Activated CD4-positive, alpha-beta memory T cell treated with anti-CD3 and anti-CD28 coated beads, Interleukin-2, amount 10 ng/mL, durations not matched to agents 7 days and 5 days (primary cell): ENCODE results near the gene MOV10L1. TPM values are rescaled to one million over a fixed set of nuclear protein-coding genes. Genes with fewer than 3 reads are reported as not detected.
"Not testable (repeated sequence)": the region's sequence is repeated elsewhere in the genome, so short reads cannot be mapped to it uniquely, and the experiment has no call there.

Experiments used
- CTCF ChIA-PET: fragments of 350-600 bp; sonication (Branson Sonifier 250); formaldehyde crosslinking; loops from one replicate; lab custom pipeline; 2021; ENCODE audit warnings: antibody characterized with exemption, inconsistent platforms; lab: Charles Lee
- POLR2A ChIA-PET: fragments of 350-600 bp; sonication (Branson Sonifier 250); formaldehyde crosslinking; loops from one replicate; lab custom pipeline; 2021; ENCODE audit warnings: antibody characterized with exemption; lab: Charles Lee
- DNase-seq: peaks from one replicate; pipeline ENCODE4 v3.0.0-alpha.2; 2020
- H3K27ac Mint-ChIP-seq: one replicate; pipeline ENCODE4 v1.8.0; 2021; ENCODE audit warnings: mild to moderate bottlenecking, mixed read lengths
- H3K27me3 Mint-ChIP-seq: one replicate; pipeline ENCODE4 v1.8.0; 2021; ENCODE audit warnings: mixed read lengths
- H3K36me3 Mint-ChIP-seq: one replicate; pipeline ENCODE4 v1.8.0; 2021; ENCODE audit warnings: low read depth, mixed read lengths
- H3K4me1 Mint-ChIP-seq: one replicate; pipeline ENCODE4 v1.8.0; 2021; ENCODE audit warnings: mixed read lengths
- H3K4me3 Mint-ChIP-seq: one replicate; pipeline ENCODE4 v1.8.0; 2021; ENCODE audit warnings: mild to moderate bottlenecking, mixed read lengths
- H3K9me3 Mint-ChIP-seq: one replicate; pipeline ENCODE4 v1.8.0; 2021; ENCODE audit warnings: mixed read lengths
- total RNA-seq, 2 experiments: library from RNA; stranded (reverse); gene quantifications; one replicate each; pipeline ENCODE4 v1.2.3, GENCODE V29; 2021

Gene MOV10L1
- total RNA-seq, 2 experiments from 2014 or later, result not detected

DNA sequence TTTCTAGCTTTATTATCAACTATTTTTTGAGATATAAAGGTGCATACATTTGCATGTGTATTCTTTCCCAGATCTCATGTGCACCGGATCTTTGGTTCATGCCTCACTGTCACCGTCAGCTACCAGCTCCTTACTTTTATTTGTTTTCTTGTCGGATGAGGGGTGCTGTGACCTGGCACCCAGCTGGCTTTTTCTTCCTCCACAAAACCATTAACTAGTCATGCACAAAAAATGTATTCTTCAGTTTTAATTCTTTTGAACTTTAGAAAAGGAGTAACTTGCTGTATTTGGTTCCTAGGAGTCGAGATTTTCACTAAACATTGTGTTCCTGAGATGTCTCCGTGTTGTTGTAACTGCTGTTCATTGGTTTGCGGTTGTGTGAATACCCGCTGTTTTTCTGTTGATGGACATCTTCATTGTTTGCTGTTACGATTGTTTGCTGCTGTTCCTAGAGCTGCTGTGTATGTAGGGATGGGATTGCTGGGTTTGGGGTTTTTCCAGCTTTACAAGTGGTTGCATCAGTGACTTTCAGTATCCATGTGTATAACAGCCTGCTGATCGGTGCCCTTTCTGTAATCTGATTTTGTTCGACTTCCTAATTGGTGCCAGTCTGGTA is 39.4 kb downstream of the MOV10L1 start:
- Mint-ChIP-seq H3K9me3 (no peaks in the 10 kb centered on the region), H3K27ac (no peak overlapping the region), H3K4me3 (no peak overlapping the region), H3K36me3 (no peaks in the 10 kb centered on the region), H3K4me1 (no peaks in the 10 kb centered on the region), H3K27me3 (peaks cover 38% of the 10 kb centered on the region)
- no peak for DNase-seq
- ChIA-PET POLR2A (no interaction called here), CTCF (interaction anchor here (2.2 kb wide), 1 partner anchor 20 kb away, joined by 7 read pairs; no protein-coding TSS in a partner anchor)

DNA sequence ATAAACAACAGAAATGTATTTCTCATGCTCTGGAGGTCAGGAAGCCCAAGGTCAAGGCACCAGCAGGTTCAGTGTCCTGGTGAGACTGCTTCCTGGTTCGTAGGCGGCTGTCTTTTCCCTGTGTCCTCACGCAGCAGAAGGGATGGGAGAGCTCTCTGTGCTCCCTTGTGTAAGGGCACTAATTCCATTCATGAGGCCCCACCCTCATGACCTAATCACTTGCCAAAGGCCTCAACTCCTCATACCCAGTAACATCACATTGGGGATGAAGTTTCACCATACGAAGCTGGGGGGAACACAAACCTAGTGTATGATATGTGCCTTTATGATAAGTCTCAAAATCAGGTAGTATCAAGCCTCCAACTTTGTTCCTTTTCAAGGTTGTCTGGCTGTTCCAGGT is 42.1 kb downstream of the MOV10L1 start:
- no peak overlapping the region for H3K27ac Mint-ChIP-seq
- no peak for DNase-seq
- ChIA-PET POLR2A (no interaction called here), CTCF (no interaction called here)
- H3K4me1 Mint-ChIP-seq, result no peaks in the 10 kb centered on the region
- H3K27me3 Mint-ChIP-seq, result peaks cover 38% of the 10 kb centered on the region
- no peaks in the 10 kb centered on the region for H3K36me3 Mint-ChIP-seq
- H3K9me3 Mint-ChIP-seq, result no peaks in the 10 kb centered on the region
- H3K4me3 Mint-ChIP-seq, result no peak overlapping the region

DNA sequence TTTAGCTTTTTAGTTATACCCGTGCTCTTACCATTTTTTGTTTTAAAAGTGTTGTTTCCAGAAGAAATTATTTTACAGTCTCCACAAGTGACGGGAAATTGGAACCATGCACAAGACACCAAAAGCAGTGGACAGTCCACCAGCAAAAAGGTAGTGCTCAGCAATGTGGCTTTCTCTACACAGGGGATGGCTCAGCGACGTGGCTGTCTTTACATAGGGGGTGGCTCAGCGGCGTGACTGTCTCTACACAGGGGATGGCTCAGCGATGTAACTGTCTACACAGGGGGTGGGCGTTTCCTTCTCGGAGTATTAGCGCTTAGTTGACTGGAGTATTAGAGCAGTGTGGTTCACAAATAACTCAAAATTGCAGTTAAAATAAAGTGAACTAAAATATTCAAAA is 44.7 kb downstream of the MOV10L1 start:
- Mint-ChIP-seq H3K36me3 (no peaks in the 10 kb centered on the region), H3K4me3 (no peak overlapping the region), H3K27ac (no peak overlapping the region), H3K27me3 (peaks cover 35% of the 10 kb centered on the region), H3K4me1 (no peaks in the 10 kb centered on the region), H3K9me3 (no peaks in the 10 kb centered on the region)
- CTCF ChIA-PET, result no interaction called here
- POLR2A ChIA-PET, result no interaction called here
- DNase-seq, result no peak

DNA sequence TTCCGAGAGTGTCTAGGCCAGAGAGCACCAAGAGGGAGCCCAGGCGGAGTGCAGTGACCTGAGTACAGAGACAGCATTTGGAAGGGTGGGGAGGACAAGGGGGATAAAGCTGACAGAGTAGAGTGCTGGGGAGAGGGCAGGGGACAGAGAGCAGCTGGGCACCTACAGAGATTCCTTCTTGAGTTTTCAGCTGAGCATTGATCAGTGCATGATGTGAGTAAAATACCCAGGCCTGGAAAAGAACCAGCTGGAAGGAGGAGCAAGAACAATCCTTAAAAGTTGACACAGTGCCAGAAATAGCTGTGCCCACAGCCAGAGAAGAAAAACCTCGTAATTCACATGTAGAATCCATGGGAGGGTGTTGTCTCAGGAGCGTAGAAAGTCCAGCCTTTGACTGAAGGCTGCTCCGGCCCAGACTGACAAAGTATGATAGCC is 46.8 kb downstream of the MOV10L1 start:
- POLR2A ChIA-PET, result no interaction called here
- H3K27me3 Mint-ChIP-seq, result peaks cover 30% of the 10 kb centered on the region
- H3K4me1 Mint-ChIP-seq, result peaks cover 2% of the 10 kb centered on the region
- H3K4me3 Mint-ChIP-seq, result no peak overlapping the region
- no peaks in the 10 kb centered on the region for H3K36me3 Mint-ChIP-seq
- DNase-seq, result no peak
- CTCF ChIA-PET, result no interaction called here
- no peak overlapping the region for H3K27ac Mint-ChIP-seq
- H3K9me3 Mint-ChIP-seq, result no peaks in the 10 kb centered on the region

DNA sequence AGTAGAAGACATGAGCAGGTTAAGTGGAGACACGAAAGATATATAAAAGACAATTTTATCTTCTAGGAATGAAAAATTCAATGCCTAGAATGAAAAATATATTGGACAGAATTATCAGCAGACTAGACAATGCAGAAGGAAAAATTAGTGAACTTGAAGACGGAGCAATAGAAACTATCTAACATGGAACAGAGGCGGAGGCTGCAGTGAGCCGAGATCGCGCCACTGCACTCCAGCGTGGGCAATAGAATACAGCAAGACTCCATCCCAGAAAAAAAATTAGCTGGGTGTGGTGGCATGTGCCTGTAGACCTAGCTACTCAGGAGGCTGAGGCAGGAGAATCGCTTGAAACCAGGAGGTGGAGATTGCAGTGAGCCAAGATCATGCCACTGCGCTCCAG is 47.5 kb downstream of the MOV10L1 start:
- POLR2A ChIA-PET, DNase-seq, H3K9me3 Mint-ChIP-seq, H3K27ac Mint-ChIP-seq, H3K36me3 Mint-ChIP-seq, CTCF ChIA-PET, H3K4me1 Mint-ChIP-seq, H3K4me3 Mint-ChIP-seq: not testable (repeated sequence)
- H3K27me3 Mint-ChIP-seq, result peaks cover 33% of the 10 kb centered on the region

DNA sequence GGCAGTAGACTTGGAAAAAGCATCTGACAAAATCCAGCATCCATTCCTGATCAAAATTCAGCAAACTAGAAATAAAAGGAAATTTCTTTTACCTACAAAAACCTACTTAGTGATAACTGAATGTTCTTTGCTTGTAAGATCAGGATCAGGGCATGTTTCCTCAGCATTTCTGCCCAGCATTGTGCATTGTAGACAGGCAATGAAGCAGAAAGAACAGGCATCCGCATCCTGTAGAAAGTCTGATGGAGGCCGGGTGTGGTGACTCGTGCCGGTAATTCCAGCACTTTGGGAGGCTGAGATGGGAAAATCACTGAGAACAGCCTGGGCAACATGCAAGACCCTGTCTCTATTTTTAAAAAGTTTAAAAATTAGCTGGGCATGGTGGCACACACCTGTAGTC is 48.2 kb downstream of the MOV10L1 start:
- Mint-ChIP-seq H3K4me1 (peaks cover 2% of the 10 kb centered on the region), H3K9me3 (no peaks in the 10 kb centered on the region), H3K4me3 (no peak overlapping the region), H3K36me3 (no peaks in the 10 kb centered on the region), H3K27me3 (peaks cover 33% of the 10 kb centered on the region), H3K27ac (no peak overlapping the region)
- no peak for DNase-seq
- ChIA-PET CTCF (interaction anchor here (0.8 kb wide), 1 partner anchor 9 kb away, joined by 3 read pairs; no protein-coding TSS in a partner anchor), POLR2A (no interaction called here)

DNA sequence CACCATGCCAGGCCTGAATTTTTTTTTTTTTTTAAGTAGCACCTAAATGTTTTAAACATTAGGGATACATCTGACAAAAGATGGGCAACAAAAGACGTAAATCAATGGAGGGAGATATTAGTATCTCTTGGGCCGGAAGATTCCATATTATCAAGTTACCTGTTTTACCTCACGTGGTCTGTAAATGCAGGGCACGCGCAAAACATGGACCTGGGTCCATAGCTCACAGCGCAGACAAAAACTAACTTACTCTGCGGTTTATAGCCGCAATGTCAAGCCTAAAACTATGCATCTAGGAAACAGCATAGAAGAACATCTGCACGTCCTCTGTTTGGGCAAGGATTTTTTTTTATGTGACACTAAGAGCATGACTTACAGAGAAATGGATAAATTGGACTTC is 49.2 kb downstream of the MOV10L1 start:
- Mint-ChIP-seq H3K4me1 (peaks cover 2% of the 10 kb centered on the region), H3K27me3 (peaks cover 35% of the 10 kb centered on the region), H3K4me3 (no peak overlapping the region), H3K27ac (no peak overlapping the region), H3K36me3 (no peaks in the 10 kb centered on the region), H3K9me3 (no peaks in the 10 kb centered on the region)
- POLR2A ChIA-PET, result no interaction called here
- CTCF ChIA-PET, result interaction anchor here (0.8 kb wide), 1 partner anchor 8 kb away, joined by 3 read pairs; no protein-coding TSS in a partner anchor
- no peak for DNase-seq

DNA sequence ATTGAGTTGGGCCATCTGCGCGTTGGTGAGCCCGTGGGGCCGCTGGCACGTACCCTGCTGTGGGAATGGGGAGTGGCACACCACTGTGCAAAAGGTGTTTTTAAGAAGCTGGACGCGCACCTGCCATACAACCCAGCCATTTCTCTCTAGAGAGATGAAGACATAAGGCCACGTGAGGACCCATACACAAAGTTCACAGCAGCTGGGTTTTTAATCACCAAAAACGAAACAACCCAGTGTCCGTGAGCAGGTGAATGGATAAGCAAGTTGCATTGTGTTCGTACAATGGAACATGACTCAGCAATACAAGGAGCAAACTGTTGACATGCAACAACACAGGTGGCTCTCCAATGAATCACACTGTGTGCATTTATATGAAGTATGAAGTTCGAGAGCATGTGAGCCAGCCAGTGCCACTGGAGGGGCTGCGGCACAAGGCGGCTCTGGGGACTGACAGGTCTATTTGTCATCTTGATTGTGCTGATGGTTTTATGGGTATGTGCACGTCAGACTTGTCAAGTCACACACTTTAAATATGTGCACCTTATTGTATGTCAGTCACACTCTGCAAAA is 50.1 kb downstream of the MOV10L1 start:
- POLR2A ChIA-PET, result no interaction called here
- H3K4me3 Mint-ChIP-seq, result no peak overlapping the region
- CTCF ChIA-PET, result no interaction called here

DNA sequence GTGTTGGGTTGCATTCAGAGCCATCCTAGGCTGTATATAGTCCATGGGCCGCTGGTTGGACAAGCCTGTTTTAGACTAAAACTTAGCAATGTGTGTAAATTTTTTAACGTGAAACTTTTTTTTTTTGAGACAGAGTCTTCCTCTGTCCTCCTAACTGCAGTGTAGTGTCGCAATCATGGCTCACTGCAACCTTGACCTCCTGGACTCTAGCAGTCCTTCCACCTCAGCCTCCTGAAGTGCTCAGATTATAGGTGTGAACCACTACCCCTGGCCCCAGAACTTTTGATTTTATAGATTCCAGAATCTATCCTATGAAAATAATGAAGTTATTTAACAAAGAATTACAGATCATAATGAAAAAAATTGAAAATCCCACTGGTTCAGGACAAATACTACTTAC is 50.8 kb downstream of the MOV10L1 start:
- Mint-ChIP-seq H3K4me1 (peaks cover 2% of the 10 kb centered on the region), H3K27ac (no peak overlapping the region), H3K27me3 (peaks cover 32% of the 10 kb centered on the region), H3K9me3 (no peaks in the 10 kb centered on the region), H3K36me3 (no peaks in the 10 kb centered on the region), H3K4me3 (no peak overlapping the region)
- POLR2A ChIA-PET, result no interaction called here
- CTCF ChIA-PET, result no interaction called here
- DNase-seq, result no peak

More for the DNA sequence above, 50.1 kb downstream of the MOV10L1 start:
- DNase-seq, result no peak
- no peaks in the 10 kb centered on the region for H3K36me3 Mint-ChIP-seq
- H3K9me3 Mint-ChIP-seq, result no peaks in the 10 kb centered on the region
- peaks cover 32% of the 10 kb centered on the region for H3K27me3 Mint-ChIP-seq
- H3K27ac Mint-ChIP-seq, result no peak overlapping the region
- H3K4me1 Mint-ChIP-seq, result peaks cover 2% of the 10 kb centered on the region

DNA sequence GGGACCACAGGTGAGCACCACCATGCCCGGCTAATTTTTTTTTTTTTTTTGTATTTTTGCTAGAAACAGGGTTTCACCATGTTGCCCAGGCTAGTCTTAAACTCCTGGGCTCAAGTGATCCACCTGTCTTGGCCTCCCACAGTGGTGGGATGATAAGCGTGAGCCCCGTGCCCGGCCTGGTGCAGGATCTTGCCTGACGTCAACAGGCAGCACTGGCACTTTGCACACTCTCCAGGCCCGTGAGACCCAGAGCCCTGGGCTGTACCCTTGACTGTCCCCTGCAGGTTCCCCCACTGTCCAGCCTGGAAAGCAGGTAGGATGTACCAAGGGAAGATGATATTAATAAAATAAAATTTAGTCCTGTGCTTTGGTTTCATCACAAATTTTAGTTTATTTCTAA is 51.7 kb downstream of the MOV10L1 start:
- H3K4me3 Mint-ChIP-seq, result no peak overlapping the region
- no peaks in the 10 kb centered on the region for H3K36me3 Mint-ChIP-seq
- H3K9me3 Mint-ChIP-seq, result no peaks in the 10 kb centered on the region
- no peak for DNase-seq
- POLR2A ChIA-PET, result no interaction called here
- CTCF ChIA-PET, result no interaction called here
- peaks cover 2% of the 10 kb centered on the region for H3K4me1 Mint-ChIP-seq
- no peak overlapping the region for H3K27ac Mint-ChIP-seq
- peaks cover 26% of the 10 kb centered on the region for H3K27me3 Mint-ChIP-seq

DNA sequence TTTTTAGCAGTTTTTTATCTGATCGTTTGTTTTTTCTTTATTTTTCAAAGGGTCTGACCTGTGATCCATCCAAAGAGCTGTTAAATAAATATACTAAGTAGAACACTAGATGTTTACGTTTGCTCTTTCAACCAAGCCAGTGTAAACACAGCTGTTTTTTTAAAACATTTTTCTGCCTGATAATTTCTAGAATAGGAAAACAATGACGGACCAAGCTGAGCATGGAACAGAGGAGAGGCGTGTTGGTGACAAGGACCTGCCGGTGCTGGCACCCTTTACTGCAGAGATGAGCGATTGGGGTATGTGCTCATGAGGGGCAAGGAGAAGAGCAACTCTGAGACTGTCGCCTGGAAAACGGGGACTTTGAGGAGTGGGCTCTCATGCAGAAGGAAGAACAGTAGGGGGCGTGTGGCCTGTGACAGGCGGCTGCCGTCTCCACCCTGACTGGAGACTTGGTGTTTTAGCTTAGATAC is 52.1 kb downstream of the MOV10L1 start:
- H3K9me3 Mint-ChIP-seq, result no peaks in the 10 kb centered on the region
- H3K27ac Mint-ChIP-seq, result no peak overlapping the region
- no peak for DNase-seq
- ChIA-PET CTCF (no interaction called here), POLR2A (no interaction called here)
- no peak overlapping the region for H3K4me3 Mint-ChIP-seq
- no peaks in the 10 kb centered on the region for H3K36me3 Mint-ChIP-seq
- peaks cover 23% of the 10 kb centered on the region for H3K27me3 Mint-ChIP-seq
- peaks cover 2% of the 10 kb centered on the region for H3K4me1 Mint-ChIP-seq

DNA sequence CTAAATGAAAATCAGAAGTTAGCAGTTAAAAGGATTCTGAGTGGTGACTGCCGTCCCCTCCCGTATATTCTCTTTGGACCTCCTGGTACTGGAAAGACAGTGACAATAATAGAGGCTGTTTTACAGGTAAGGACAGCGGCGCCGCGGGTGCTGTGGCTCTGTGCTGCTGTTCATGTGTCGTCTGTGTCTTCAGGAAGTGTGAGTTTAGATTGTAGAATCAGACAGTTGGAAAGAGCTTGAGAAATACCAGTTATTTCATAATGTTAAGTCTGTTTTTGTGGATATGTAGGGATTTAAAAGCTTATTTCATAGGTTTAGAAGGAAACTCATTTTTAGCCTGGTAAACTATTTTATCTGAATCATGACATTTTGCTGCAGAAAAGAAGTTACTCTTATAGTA is 53.3 kb downstream of the MOV10L1 start:
- no peaks in the 10 kb centered on the region for H3K36me3 Mint-ChIP-seq
- H3K27ac Mint-ChIP-seq, result no peak overlapping the region
- H3K27me3 Mint-ChIP-seq, result peaks cover 20% of the 10 kb centered on the region
- ChIA-PET CTCF (interaction anchor here (1.0 kb wide), 1 partner anchor 374 kb away, joined by 3 read pairs; no protein-coding TSS in a partner anchor), POLR2A (no interaction called here)
- no peak for DNase-seq
- peaks cover 2% of the 10 kb centered on the region for H3K4me1 Mint-ChIP-seq
- no peak overlapping the region for H3K4me3 Mint-ChIP-seq
- no peaks in the 10 kb centered on the region for H3K9me3 Mint-ChIP-seq

DNA sequence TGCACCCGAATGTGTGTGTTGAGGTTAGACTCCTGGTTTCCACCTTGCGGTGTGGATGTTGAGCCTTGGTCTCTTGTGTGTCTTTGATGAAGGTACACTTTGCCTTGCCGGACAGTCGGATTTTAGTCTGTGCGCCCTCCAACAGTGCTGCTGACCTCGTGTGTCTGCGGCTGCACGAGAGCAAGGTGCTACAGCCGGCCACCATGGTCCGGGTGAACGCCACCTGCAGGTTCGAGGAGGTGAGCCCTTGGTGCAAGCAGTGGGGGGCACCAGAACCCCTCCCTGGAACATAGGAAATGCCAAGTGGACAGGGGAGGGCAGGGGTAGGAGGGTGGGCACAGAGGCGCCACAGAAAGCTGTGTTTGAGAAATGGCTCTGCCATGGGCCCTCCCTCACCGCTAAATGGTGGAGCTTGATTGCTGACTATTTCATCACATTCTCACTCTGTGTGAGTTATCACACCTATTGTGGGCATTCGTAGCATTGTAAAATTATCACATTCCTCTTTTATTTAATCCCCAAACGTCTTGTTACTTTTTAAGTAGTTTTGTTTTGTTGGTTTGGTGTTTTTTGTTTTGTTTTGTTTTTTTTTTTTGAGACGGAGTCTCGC is 54.3 kb downstream of the MOV10L1 start:
- POLR2A ChIA-PET, result no interaction called here
- Mint-ChIP-seq H3K4me3 (no peak overlapping the region), H3K9me3 (no peaks in the 10 kb centered on the region), H3K27ac (no peak overlapping the region), H3K36me3 (no peaks in the 10 kb centered on the region), H3K27me3 (peaks cover 17% of the 10 kb centered on the region), H3K4me1 (peaks cover 2% of the 10 kb centered on the region)
- CTCF ChIA-PET, result no interaction called here
- DNase-seq, result no peak
